ENCODE results near the gene LCLAT1. TPM values are rescaled to one million over a fixed set of nuclear protein-coding genes. Genes with fewer than 3 reads are reported as not detected.

LCLAT1 gene
- total and polyA plus RNA-seq, 4 donors = 2.4 to 14.6 (median 10.7) TPM

DNA sequence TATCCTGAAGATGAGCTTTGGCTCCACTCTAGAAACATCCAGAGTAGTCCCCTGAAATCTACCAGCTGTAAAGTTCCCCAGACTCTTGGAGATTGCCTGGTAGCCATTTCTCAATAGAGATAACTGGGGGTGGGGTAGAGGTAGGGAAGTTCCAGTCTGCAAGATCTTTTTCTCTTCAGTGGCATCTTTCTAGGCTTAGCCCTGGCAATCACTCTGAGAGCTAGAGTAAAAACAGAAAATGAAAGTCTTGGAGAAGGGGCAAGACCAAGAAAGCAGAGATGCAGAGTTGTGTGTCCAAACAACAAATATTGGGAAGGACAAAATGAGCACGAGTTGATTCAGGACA is 41.8 kb upstream of the LCLAT1 start (continued):
- TF ChIP-seq, protein P1, sequence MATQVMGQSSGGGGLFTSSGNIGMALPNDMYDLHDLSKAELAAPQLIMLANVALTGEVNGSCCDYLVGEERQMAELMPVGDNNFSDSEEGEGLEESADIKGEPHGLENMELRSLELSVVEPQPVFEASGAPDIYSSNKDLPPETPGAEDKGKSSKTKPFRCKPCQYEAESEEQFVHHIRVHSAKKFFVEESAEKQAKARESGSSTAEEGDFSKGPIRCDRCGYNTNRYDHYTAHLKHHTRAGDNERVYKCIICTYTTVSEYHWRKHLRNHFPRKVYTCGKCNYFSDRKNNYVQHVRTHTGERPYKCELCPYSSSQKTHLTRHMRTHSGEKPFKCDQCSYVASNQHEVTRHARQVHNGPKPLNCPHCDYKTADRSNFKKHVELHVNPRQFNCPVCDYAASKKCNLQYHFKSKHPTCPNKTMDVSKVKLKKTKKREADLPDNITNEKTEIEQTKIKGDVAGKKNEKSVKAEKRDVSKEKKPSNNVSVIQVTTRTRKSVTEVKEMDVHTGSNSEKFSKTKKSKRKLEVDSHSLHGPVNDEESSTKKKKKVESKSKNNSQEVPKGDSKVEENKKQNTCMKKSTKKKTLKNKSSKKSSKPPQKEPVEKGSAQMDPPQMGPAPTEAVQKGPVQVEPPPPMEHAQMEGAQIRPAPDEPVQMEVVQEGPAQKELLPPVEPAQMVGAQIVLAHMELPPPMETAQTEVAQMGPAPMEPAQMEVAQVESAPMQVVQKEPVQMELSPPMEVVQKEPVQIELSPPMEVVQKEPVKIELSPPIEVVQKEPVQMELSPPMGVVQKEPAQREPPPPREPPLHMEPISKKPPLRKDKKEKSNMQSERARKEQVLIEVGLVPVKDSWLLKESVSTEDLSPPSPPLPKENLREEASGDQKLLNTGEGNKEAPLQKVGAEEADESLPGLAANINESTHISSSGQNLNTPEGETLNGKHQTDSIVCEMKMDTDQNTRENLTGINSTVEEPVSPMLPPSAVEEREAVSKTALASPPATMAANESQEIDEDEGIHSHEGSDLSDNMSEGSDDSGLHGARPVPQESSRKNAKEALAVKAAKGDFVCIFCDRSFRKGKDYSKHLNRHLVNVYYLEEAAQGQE (IDR thresholded peaks at IDR 0.05) = no peak
- TF ChIP-seq EGR1 (IDR thresholded peaks at IDR 0.05; ENCODE audit: low read depth in 2 of 2) (no peak), JUND (IDR thresholded peaks at IDR 0.05) (no peak)
- TF ChIP-seq, protein P2, sequence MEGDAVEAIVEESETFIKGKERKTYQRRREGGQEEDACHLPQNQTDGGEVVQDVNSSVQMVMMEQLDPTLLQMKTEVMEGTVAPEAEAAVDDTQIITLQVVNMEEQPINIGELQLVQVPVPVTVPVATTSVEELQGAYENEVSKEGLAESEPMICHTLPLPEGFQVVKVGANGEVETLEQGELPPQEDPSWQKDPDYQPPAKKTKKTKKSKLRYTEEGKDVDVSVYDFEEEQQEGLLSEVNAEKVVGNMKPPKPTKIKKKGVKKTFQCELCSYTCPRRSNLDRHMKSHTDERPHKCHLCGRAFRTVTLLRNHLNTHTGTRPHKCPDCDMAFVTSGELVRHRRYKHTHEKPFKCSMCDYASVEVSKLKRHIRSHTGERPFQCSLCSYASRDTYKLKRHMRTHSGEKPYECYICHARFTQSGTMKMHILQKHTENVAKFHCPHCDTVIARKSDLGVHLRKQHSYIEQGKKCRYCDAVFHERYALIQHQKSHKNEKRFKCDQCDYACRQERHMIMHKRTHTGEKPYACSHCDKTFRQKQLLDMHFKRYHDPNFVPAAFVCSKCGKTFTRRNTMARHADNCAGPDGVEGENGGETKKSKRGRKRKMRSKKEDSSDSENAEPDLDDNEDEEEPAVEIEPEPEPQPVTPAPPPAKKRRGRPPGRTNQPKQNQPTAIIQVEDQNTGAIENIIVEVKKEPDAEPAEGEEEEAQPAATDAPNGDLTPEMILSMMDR (IDR thresholded peaks at IDR 0.05; ENCODE audit: low read depth, low read length, missing input control) = no peak

DNA sequence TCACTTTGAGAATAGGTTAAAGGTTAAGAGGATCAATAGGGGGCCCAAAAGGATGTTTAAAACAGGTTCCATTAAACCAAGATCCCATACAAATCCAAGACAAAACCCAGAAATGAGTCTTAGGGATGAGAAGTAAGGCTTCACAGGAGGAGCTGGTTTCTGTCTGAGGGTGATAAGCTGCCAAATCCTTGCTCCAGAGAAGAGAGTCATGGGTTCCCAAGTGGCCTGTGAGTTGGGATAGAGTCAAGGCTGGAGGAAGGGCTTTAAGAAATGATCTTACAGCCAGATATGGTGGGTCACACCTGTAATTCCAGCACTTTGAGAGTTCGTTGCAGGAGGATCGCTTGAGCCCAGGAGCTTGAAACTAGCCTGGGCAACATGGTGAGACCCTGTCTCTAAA is 40.2 kb upstream of the LCLAT1 start:
- H3K9ac ChIP-seq (ENCODE audit: low read depth in 1 of 2, low read length in 2 of 2) = no peak overlapping the region
- DNase-seq (ENCODE audit: low spot score) = no peak
- WGBS = 97% methylated on average over 2 of the region's 2 CpGs
- no peak overlapping the region for H3K4me3 ChIP-seq (ENCODE audit: low read depth in 1 of 3, low read length in 3 of 3)
- no peaks in the 10 kb centered on the region for H3K36me3 ChIP-seq (ENCODE audit: control insufficient read depth in 4 of 4, insufficient read depth in 3 of 4, low read depth in 1 of 4, low read length in 3 of 4)
- H3K27me3 ChIP-seq (ENCODE audit: control insufficient read depth in 4 of 4, insufficient read depth in 4 of 4, low read length in 3 of 4) = no peaks in the 10 kb centered on the region
- H3K4me1 ChIP-seq (ENCODE audit: control insufficient read depth in 4 of 4, insufficient read depth in 4 of 4, low read length in 3 of 4) = peaks cover 0 to 2% (median 0%) of the 10 kb centered on the region in 4 donors
- no peaks in the 10 kb centered on the region for H3K9me3 ChIP-seq (ENCODE audit: control insufficient read depth in 4 of 4, low read length in 3 of 4)
- no peak overlapping the region for H3K27ac ChIP-seq (ENCODE audit: low read depth in 1 of 2, low read length in 2 of 2)
- TF ChIP-seq HNF4A (conservative IDR thresholded peaks at IDR 0.05) = no peak
- TF ChIP-seq YY1 (IDR thresholded peaks at IDR 0.05) = no peak
- no peak for TF ChIP-seq TAF1 (conservative IDR thresholded peaks at IDR 0.05)
- TF ChIP-seq, protein P2 (IDR thresholded peaks at IDR 0.05; ENCODE audit: low read depth, low read length, missing input control) = no peak
- TF ChIP-seq, protein P3, sequence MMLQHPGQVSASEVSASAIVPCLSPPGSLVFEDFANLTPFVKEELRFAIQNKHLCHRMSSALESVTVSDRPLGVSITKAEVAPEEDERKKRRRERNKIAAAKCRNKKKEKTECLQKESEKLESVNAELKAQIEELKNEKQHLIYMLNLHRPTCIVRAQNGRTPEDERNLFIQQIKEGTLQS (IDR thresholded peaks at IDR 0.05) = no peak
- TF ChIP-seq JUND (IDR thresholded peaks at IDR 0.05) = no peak
- TF ChIP-seq GABPA (IDR thresholded peaks at IDR 0.05 in 1 of 2, conservative IDR thresholded peaks at IDR 0.05 in 1 of 2) = no peak
- TF ChIP-seq RXRA (IDR thresholded peaks at IDR 0.05) = no peak
- TF ChIP-seq RAD21 (IDR thresholded peaks at IDR 0.05) = no peak
- TF ChIP-seq SP1 (IDR thresholded peaks at IDR 0.05) = no peak
- TF ChIP-seq FOXA2 (IDR thresholded peaks at IDR 0.05) = no peak
- TF ChIP-seq FOXA1 (IDR thresholded peaks at IDR 0.05) = no peak
- no peak for TF ChIP-seq EGR1 (IDR thresholded peaks at IDR 0.05; ENCODE audit: low read depth in 2 of 2)
- TF ChIP-seq NR2F2 (IDR thresholded peaks at IDR 0.05) = no peak
- TF ChIP-seq, protein P4, sequence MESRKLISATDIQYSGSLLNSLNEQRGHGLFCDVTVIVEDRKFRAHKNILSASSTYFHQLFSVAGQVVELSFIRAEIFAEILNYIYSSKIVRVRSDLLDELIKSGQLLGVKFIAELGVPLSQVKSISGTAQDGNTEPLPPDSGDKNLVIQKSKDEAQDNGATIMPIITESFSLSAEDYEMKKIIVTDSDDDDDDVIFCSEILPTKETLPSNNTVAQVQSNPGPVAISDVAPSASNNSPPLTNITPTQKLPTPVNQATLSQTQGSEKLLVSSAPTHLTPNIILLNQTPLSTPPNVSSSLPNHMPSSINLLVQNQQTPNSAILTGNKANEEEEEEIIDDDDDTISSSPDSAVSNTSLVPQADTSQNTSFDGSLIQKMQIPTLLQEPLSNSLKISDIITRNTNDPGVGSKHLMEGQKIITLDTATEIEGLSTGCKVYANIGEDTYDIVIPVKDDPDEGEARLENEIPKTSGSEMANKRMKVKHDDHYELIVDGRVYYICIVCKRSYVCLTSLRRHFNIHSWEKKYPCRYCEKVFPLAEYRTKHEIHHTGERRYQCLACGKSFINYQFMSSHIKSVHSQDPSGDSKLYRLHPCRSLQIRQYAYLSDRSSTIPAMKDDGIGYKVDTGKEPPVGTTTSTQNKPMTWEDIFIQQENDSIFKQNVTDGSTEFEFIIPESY (IDR thresholded peaks at IDR 0.05) = no peak
